HCT116 (cell line): Measurements from ENCODE around the gene SEC61A1. TPM values are rescaled to one million over a fixed set of nuclear protein-coding genes. Genes with fewer than 3 reads are reported as not detected.

Source experiments
- ATAC-seq: fragments of 200-7000 bp; cut with Tn5 transposase; 2 replicates; pipeline ENCODE4 v1.9.1; 2020; ENCODE audit warnings: mild to moderate bottlenecking, moderate library complexity
- BruUV-seq: library from RNA; stranded (reverse); fragments of 400-500 nt; replicated peaks from 2 replicates; lab custom pipeline; 2021; lab: Mats Ljungman, UMichigan
- CTCF ChIA-PET: fragments of 300-600 bp; sonication (Branson Sonifier 250); formaldehyde crosslinking; loops from one replicate; lab custom pipeline; 2021; ENCODE audit warnings: antibody characterized with exemption; lab: Charles Lee
- POLR2A ChIA-PET: fragments of 300-600, 350-600 bp; sonication (Branson Sonifier 250); formaldehyde crosslinking; loops from one replicate; lab custom pipeline; 2021; ENCODE audit warnings: antibody characterized with exemption; lab: Charles Lee
- RAD21 ChIA-PET, 2 experiments: fragments of 300-600 bp; sonication (Branson Sonifier 250); formaldehyde crosslinking; loops; one replicate each; lab custom pipeline; 2023; ENCODE audit warnings: low total read pairs in 2 of 2; ENCODE audit not compliant: uncharacterized antibody in 2 of 2, unreplicated experiment in 2 of 2, low non-redundant PET in 1 of 2; lab: Charles Lee
- DNase-seq: peaks from one replicate; pipeline ENCODE4 v3.0.0-alpha.2; 2010; ENCODE audit warnings: low read depth, low spot score
- H2AFZ ChIP-seq: fragments of 200-600 bp; shearing (Covaris generic), sonication (generic); 2 replicates; pipeline ENCODE4 v1.6.1; 2017; ENCODE audit warnings: low read depth, mixed run types, mixed read lengths, antibody characterized with exemption, low read length; ENCODE audit not compliant: poor library complexity, severe bottlenecking
- H3K27ac ChIP-seq: 2 replicates; pipeline ENCODE4 v1.5.1; 2012; ENCODE audit warnings: low read depth, low read length
- H3K27me3 ChIP-seq: fragments of 200-600 bp; sonication (generic); 2 replicates; pipeline ENCODE4 v1.6.1; 2016; ENCODE audit warnings: mixed run types, low read length, mixed read lengths; ENCODE audit not compliant: insufficient read depth
- H3K36me3 ChIP-seq, 2 experiments: fragments of 200-500 bp in 1 of 2; fragments of 200-600 bp in 1 of 2; sonication (Bioruptor generic) in 1 of 2; sonication (generic) in 1 of 2; 2 replicates each; pipeline versions ENCODE4 v1.5.1 to v1.6.1; 2014 to 2016; ENCODE audit warnings: low read length in 2 of 2, inconsistent platforms in 1 of 2, mixed read lengths in 1 of 2, mixed run types in 1 of 2; ENCODE audit not compliant: insufficient read depth in 2 of 2, control insufficient read depth in 1 of 2
- H3K4me1 ChIP-seq, 2 experiments: fragments of 200-600 bp in 1 of 2; sonication (generic) in 1 of 2; 2 replicates each; pipeline versions ENCODE4 v1.5.1 to v1.6.1; 2012 to 2017; ENCODE audit warnings: low read length in 2 of 2, inconsistent platforms in 1 of 2, mild to moderate bottlenecking in 1 of 2, mixed read lengths in 1 of 2, mixed run types in 1 of 2, moderate library complexity in 1 of 2; ENCODE audit not compliant: insufficient read depth in 2 of 2, control insufficient read depth in 1 of 2
- H3K4me2 ChIP-seq: fragments of 200-600 bp; sonication (generic); 2 replicates; pipeline ENCODE4 v1.6.1; 2017; ENCODE audit warnings: mixed run types, low read length, mixed read lengths
- H3K4me3 ChIP-seq, 2 experiments: fragments of 200-600 bp in 1 of 2; sonication (generic) in 1 of 2; replicated peaks in 1 of 2; 2 replicates each; pipeline ENCODE4 v1.5.1; 2011 to 2016; ENCODE audit warnings: low read length in 2 of 2, control low read depth in 1 of 2, low read depth in 1 of 2, mild to moderate bottlenecking in 1 of 2, mixed read lengths in 1 of 2, mixed run types in 1 of 2
- H3K79me2 ChIP-seq: fragments of 200-600 bp; sonication (generic); 2 replicates; pipeline ENCODE4 v1.6.1; 2017; ENCODE audit warnings: mild to moderate bottlenecking, mixed run types, low read length, moderate library complexity, mixed read lengths; ENCODE audit not compliant: insufficient read depth
- H3K9ac ChIP-seq: fragments of 200-600 bp; sonication (generic); 2 replicates; pipeline ENCODE4 v1.6.1; 2016; ENCODE audit warnings: low read length, mixed read lengths
- H3K9me2 ChIP-seq: fragments of 200-600 bp; sonication (generic), shearing (Covaris generic); 2 replicates; pipeline ENCODE4 v1.6.1; 2017; ENCODE audit warnings: mixed run types, mild to moderate bottlenecking, moderate library complexity; ENCODE audit not compliant: insufficient read depth
- H3K9me3 ChIP-seq, 2 experiments: fragments of 200-500 bp in 1 of 2; fragments of 200-600 bp in 1 of 2; sonication (Bioruptor generic) in 1 of 2; sonication (generic) in 1 of 2; 2 replicates each; pipeline ENCODE4 v1.6.1; 2014 to 2017; ENCODE audit warnings: low read length in 2 of 2, mixed read lengths in 2 of 2, inconsistent platforms in 1 of 2, low read depth in 1 of 2, mild to moderate bottlenecking in 1 of 2, mixed run types in 1 of 2, moderate library complexity in 1 of 2; ENCODE audit not compliant: control insufficient read depth in 1 of 2, insufficient read depth in 1 of 2
- H4K20me1 ChIP-seq: fragments of 200-600 bp; sonication (generic), shearing (Covaris generic); 2 replicates; pipeline ENCODE4 v1.6.1; 2017; ENCODE audit warnings: mixed run types, mild to moderate bottlenecking, moderate library complexity; ENCODE audit not compliant: insufficient read depth
- CEBPB ChIP-seq: IDR thresholded peaks from 2 replicates; pipeline ENCODE4 v1.6.1; 2012; ENCODE audit warnings: low read depth
- ELF1 ChIP-seq: IDR thresholded peaks from 2 replicates; pipeline ENCODE4 v1.6.1; 2012; ENCODE audit warnings: low read depth, borderline replicate concordance
- EZH2phosphoT487 ChIP-seq: fragments of 200-600 bp; IDR thresholded peaks from 2 replicates; pipeline ENCODE4 v1.6.1; 2018; ENCODE audit warnings: antibody characterized with exemption, borderline replicate concordance
- JUND ChIP-seq: IDR thresholded peaks from 2 replicates; pipeline ENCODE4 v1.6.1; 2012
- POLR2A ChIP-seq: IDR thresholded peaks from 2 replicates; pipeline ENCODE4 v1.7.0; 2011; ENCODE audit warnings: borderline replicate concordance; ENCODE audit not compliant: insufficient read depth, insufficient read length; ENCODE audit errors: extremely low read depth
- POLR2AphosphoS5 ChIP-seq: IDR thresholded peaks from 2 replicates; pipeline ENCODE4 v1.6.1; 2011; ENCODE audit warnings: mild to moderate bottlenecking, low read depth, low read length, moderate library complexity
- SP1 ChIP-seq: IDR thresholded peaks from 2 replicates; pipeline ENCODE4 v1.6.1; 2012; ENCODE audit warnings: low read depth
- TCF7L2 ChIP-seq: IDR thresholded peaks from 2 replicates; pipeline ENCODE4 v1.7.0; 2011; ENCODE audit warnings: borderline replicate concordance, inconsistent platforms; ENCODE audit not compliant: insufficient read depth, insufficient read length; ENCODE audit errors: extremely low read depth
- YY1 ChIP-seq: IDR thresholded peaks from 2 replicates; pipeline ENCODE4 v1.6.1; 2011; ENCODE audit warnings: low read length, low read depth, moderate library complexity, mild to moderate bottlenecking; ENCODE audit not compliant: insufficient replicate concordance; ENCODE audit errors: extremely low read depth
- ZNF274 ChIP-seq: fragments of 200-500 bp; sonication (Bioruptor generic); IDR thresholded peaks from 2 replicates; pipeline ENCODE4 v1.6.1; 2014; ENCODE audit warnings: mild to moderate bottlenecking, low read depth, low read length, inconsistent platforms
- intact Hi-C: fragments of 100-400 bp; cut with micrococcal nuclease; formaldehyde crosslinking; loops from 2 replicates; pipeline ENCODE4 v1.10.0; 2022
- total RNA-seq: library from RNA; stranded (reverse); gene quantifications from one replicate; pipeline ENCODE4 v1.2.1, GENCODE V29; 2021; ENCODE audit not compliant: unreplicated experiment
- TF ChIP-seq, protein P1 (sequence below): IDR thresholded peaks from 2 replicates; pipeline ENCODE4 v1.6.1; 2011; ENCODE audit warnings: mild to moderate bottlenecking, low read length, moderate library complexity; ENCODE audit not compliant: insufficient replicate concordance; ENCODE audit errors: extremely low read depth
- TF ChIP-seq, protein P2 (sequence below): IDR thresholded peaks from 2 replicates; pipeline ENCODE4 v1.6.1; 2012
- TF ChIP-seq, protein P3 (sequence below): IDR thresholded peaks from 2 replicates; pipeline ENCODE4 v1.6.1; 2012
- TF ChIP-seq, protein P4 (sequence below): IDR thresholded peaks from 2 replicates; pipeline ENCODE4 v1.6.1; 2012; ENCODE audit warnings: low read depth

SEC61A1 gene
- total RNA-seq, 1 experiment from 2014 or later = 176 TPM

DNA sequence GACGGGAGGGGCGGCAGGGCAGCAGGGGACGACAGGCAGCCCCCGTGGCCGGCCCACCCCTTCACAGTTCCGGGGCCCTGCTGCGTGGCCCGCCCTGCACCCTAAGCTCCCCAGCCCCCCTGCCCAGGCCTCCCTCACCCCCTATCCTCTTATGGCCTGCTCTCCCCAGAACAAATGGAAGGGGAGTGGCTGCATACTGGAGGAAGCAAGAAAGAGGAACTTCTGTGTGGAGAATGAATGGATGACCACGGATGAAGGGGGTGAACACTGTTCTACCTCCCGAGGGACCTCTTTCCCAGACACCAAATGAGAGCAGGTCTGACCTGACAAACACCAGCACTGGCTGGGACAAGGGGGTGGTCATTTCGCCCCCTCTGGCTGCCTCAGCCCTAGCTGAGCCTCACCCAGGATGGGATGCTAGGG, 25.0 kb downstream of the SEC61A1 start:
- ChIA-PET CTCF (no interaction called here), POLR2A (no interaction called here), RAD21 (no interaction called here)
- no peak overlapping the region for H3K9ac ChIP-seq
- H3K9me2 ChIP-seq = no peaks in the 10 kb centered on the region
- no peak overlapping the region for H2AFZ ChIP-seq
- H3K27me3 ChIP-seq = no peaks in the 10 kb centered on the region
- H3K4me3 ChIP-seq = no peak overlapping the region
- peaks cover 15 to 51% of the 10 kb centered on the region in 2 experiments for H3K36me3 ChIP-seq
- H3K9me3 ChIP-seq = no peaks in the 10 kb centered on the region
- DNase-seq = no peak
- H3K4me1 ChIP-seq = peaks cover 9 to 27% of the 10 kb centered on the region in 2 experiments
- no peak for ATAC-seq
- H4K20me1 ChIP-seq = no peaks in the 10 kb centered on the region
- H3K27ac ChIP-seq = 0 out of 2 replicates have a peak overlapping the region, but pooled peaks have one; percentile 8
- H3K79me2 ChIP-seq = peaks cover 29% of the 10 kb centered on the region
- TF ChIP-seq POLR2A (no peak), CEBPB (no peak), ZNF274 (no peak), SP1 (no peak), ELF1 (no peak), TCF7L2 (no peak), YY1 (no peak), JUND (no peak), EZH2phosphoT487 (no peak), POLR2AphosphoS5 (no peak)
- TF ChIP-seq, protein P1, sequence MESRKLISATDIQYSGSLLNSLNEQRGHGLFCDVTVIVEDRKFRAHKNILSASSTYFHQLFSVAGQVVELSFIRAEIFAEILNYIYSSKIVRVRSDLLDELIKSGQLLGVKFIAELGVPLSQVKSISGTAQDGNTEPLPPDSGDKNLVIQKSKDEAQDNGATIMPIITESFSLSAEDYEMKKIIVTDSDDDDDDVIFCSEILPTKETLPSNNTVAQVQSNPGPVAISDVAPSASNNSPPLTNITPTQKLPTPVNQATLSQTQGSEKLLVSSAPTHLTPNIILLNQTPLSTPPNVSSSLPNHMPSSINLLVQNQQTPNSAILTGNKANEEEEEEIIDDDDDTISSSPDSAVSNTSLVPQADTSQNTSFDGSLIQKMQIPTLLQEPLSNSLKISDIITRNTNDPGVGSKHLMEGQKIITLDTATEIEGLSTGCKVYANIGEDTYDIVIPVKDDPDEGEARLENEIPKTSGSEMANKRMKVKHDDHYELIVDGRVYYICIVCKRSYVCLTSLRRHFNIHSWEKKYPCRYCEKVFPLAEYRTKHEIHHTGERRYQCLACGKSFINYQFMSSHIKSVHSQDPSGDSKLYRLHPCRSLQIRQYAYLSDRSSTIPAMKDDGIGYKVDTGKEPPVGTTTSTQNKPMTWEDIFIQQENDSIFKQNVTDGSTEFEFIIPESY = no peak
- TF ChIP-seq, protein P2, sequence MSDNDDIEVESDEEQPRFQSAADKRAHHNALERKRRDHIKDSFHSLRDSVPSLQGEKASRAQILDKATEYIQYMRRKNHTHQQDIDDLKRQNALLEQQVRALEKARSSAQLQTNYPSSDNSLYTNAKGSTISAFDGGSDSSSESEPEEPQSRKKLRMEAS = no peak
- TF ChIP-seq, protein P3, sequence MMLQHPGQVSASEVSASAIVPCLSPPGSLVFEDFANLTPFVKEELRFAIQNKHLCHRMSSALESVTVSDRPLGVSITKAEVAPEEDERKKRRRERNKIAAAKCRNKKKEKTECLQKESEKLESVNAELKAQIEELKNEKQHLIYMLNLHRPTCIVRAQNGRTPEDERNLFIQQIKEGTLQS = no peak
- TF ChIP-seq, protein P4, sequence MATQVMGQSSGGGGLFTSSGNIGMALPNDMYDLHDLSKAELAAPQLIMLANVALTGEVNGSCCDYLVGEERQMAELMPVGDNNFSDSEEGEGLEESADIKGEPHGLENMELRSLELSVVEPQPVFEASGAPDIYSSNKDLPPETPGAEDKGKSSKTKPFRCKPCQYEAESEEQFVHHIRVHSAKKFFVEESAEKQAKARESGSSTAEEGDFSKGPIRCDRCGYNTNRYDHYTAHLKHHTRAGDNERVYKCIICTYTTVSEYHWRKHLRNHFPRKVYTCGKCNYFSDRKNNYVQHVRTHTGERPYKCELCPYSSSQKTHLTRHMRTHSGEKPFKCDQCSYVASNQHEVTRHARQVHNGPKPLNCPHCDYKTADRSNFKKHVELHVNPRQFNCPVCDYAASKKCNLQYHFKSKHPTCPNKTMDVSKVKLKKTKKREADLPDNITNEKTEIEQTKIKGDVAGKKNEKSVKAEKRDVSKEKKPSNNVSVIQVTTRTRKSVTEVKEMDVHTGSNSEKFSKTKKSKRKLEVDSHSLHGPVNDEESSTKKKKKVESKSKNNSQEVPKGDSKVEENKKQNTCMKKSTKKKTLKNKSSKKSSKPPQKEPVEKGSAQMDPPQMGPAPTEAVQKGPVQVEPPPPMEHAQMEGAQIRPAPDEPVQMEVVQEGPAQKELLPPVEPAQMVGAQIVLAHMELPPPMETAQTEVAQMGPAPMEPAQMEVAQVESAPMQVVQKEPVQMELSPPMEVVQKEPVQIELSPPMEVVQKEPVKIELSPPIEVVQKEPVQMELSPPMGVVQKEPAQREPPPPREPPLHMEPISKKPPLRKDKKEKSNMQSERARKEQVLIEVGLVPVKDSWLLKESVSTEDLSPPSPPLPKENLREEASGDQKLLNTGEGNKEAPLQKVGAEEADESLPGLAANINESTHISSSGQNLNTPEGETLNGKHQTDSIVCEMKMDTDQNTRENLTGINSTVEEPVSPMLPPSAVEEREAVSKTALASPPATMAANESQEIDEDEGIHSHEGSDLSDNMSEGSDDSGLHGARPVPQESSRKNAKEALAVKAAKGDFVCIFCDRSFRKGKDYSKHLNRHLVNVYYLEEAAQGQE = no peak
- TF ChIP-seq, all 23 proteins: peak for 0
- H3K4me2 ChIP-seq = no peak overlapping the region
- intact Hi-C loops = no loop called here
- no TSS peak for BruUV-seq
